Neuronal stem cell (in vitro differentiated cells): ENCODE measurements around the gene IRAK2.
A peak's percentile ranks its signal among the peaks of the same experiment; 100 is the strongest.

Source experiments
- DNase-seq: peaks from one replicate; pipeline ENCODE4 v3.0.0-alpha.2; 2013; ENCODE audit warnings: low spot score
- H2AFZ ChIP-seq: one replicate; pipeline ENCODE4 v1.6.1; 2013; ENCODE audit warnings: mild to moderate bottlenecking, low read length, inconsistent platforms
- H2AK5ac ChIP-seq: 2 replicates; pipeline ENCODE4 v1.6.1; 2013; ENCODE audit warnings: low read depth, mild to moderate bottlenecking, inconsistent platforms, low read length, moderate library complexity, mixed read lengths
- H2BK120ac ChIP-seq: 2 replicates; pipeline ENCODE4 v1.6.1; 2013; ENCODE audit warnings: low read depth, mild to moderate bottlenecking, inconsistent platforms, low read length, moderate library complexity, mixed read lengths
- H2BK12ac ChIP-seq: one replicate; pipeline ENCODE4 v1.6.1; 2013; ENCODE audit warnings: low read length, inconsistent platforms
- H2BK15ac ChIP-seq: 2 replicates; pipeline ENCODE4 v1.6.1; 2013; ENCODE audit warnings: mild to moderate bottlenecking, low read length, inconsistent platforms, mixed read lengths
- H2BK5ac ChIP-seq: one replicate; pipeline ENCODE4 v1.6.1; 2013; ENCODE audit warnings: inconsistent platforms, mild to moderate bottlenecking, low read length, moderate library complexity
- H3K14ac ChIP-seq: one replicate; pipeline ENCODE4 v1.6.1; 2013; ENCODE audit warnings: low read length, inconsistent platforms
- H3K18ac ChIP-seq: 2 replicates; pipeline ENCODE4 v1.6.1; 2013; ENCODE audit warnings: low read length, inconsistent platforms
- H3K23ac ChIP-seq: 2 replicates; pipeline ENCODE4 v1.6.1; 2013; ENCODE audit warnings: low read depth, mild to moderate bottlenecking, mixed read lengths, low read length, inconsistent platforms; ENCODE audit not compliant: poor library complexity
- H3K27ac ChIP-seq: replicated peaks from 3 replicates; pipeline ENCODE4 v1.5.1; 2013; ENCODE audit warnings: low read length, inconsistent platforms
- H3K27me3 ChIP-seq, 3 experiments: 2 replicates each; pipeline ENCODE4 v1.6.1; 2013; ENCODE audit warnings: low read length in 3 of 3, mild to moderate bottlenecking in 2 of 3, inconsistent platforms in 1 of 3, low read depth in 1 of 3, mixed read lengths in 1 of 3, moderate library complexity in 1 of 3; ENCODE audit not compliant: control insufficient read depth in 3 of 3, insufficient read depth in 3 of 3
- H3K36me3 ChIP-seq, 2 donors: replicated peaks in 1 of 2; 2 replicates each; pipeline ENCODE4 v1.6.1; 2013; ENCODE audit warnings: low read length in 2 of 2; ENCODE audit not compliant: control insufficient read depth in 2 of 2, insufficient read depth in 2 of 2
- H3K4ac ChIP-seq: 2 replicates; pipeline ENCODE4 v1.6.1; 2013; ENCODE audit warnings: inconsistent platforms, mild to moderate bottlenecking, low read length, moderate library complexity
- H3K4me1 ChIP-seq, 2 donors: 1 replicate in 1 of 2; 2 replicates in 1 of 2; pipeline ENCODE4 v1.6.1; 2013; ENCODE audit warnings: low read length in 2 of 2, low read depth in 1 of 2; ENCODE audit not compliant: control insufficient read depth in 2 of 2, insufficient read depth in 1 of 2
- H3K4me2 ChIP-seq: one replicate; pipeline ENCODE4 v1.6.1; 2013; ENCODE audit warnings: mild to moderate bottlenecking, low read length, inconsistent platforms; ENCODE audit not compliant: insufficient read depth, poor library complexity, severe bottlenecking
- H3K4me3 ChIP-seq, 2 donors: 2 replicates each; pipeline ENCODE4 v1.5.1; 2013; ENCODE audit warnings: low read length in 2 of 2, mild to moderate bottlenecking in 2 of 2, inconsistent platforms in 1 of 2, moderate library complexity in 1 of 2
- H3K79me1 ChIP-seq: one replicate; pipeline ENCODE4 v1.6.1; 2013; ENCODE audit warnings: low read depth, mild to moderate bottlenecking, inconsistent platforms, low read length, moderate library complexity
- H3K9ac ChIP-seq: one replicate; pipeline ENCODE4 v1.6.1; 2013; ENCODE audit warnings: mild to moderate bottlenecking, low read depth, low read length, inconsistent platforms; ENCODE audit not compliant: poor library complexity
- H3K9me3 ChIP-seq, 2 donors: replicated peaks in 1 of 2; 2 replicates each; pipeline versions ENCODE3 to v1.6.1; 2013; ENCODE audit warnings: low read length in 2 of 2, mild to moderate bottlenecking in 2 of 2, inconsistent platforms in 1 of 2, low read depth in 1 of 2, mixed read lengths in 1 of 2, moderate library complexity in 1 of 2; ENCODE audit not compliant: control insufficient read depth in 2 of 2, insufficient read depth in 1 of 2
- H4K8ac ChIP-seq: one replicate; pipeline ENCODE4 v1.6.1; 2013; ENCODE audit warnings: low read depth, mild to moderate bottlenecking, inconsistent platforms, low read length, moderate library complexity
- H4K91ac ChIP-seq: one replicate; pipeline ENCODE4 v1.6.1; 2013; ENCODE audit warnings: low read length, low read depth, mild to moderate bottlenecking, inconsistent platforms; ENCODE audit not compliant: poor library complexity
- WGBS, 2 donors: extraction: QIAGEN DNeasy Blood & Tissue Kit; methylation state at CpG; one replicate each; pipeline ENCODE4 v1.1.7; 2013; ENCODE audit warnings: missing lambda C conversion rate in 2 of 2, mixed read lengths in 1 of 2; ENCODE audit not compliant: insufficient read length in 2 of 2, insufficient replicate concordance in 1 of 2; ENCODE audit errors: extremely low coverage in 2 of 2; 5-methylcytosine and 5-hydroxymethylcytosine counted together

The IRAK2 gene

GRCh38 chr3:10142707-10143560 lies 21.8 kb upstream of the IRAK2 start:
- Histone ChIP-seq H3K4ac (no peak overlapping the region), H3K9ac (no peak overlapping the region), H4K8ac (no peak overlapping the region), H2AK5ac (no peak overlapping the region), H3K4me2 (peak overlapping the region; percentile 57), H3K27ac (no peak overlapping the region), H3K4me1 (peaks cover 5 to 9% of the 10 kb centered on the region in 2 donors), H2AFZ (no peak overlapping the region), H3K36me3 (peaks cover 0 to 48% of the 10 kb centered on the region in 2 donors), H3K23ac (no peak overlapping the region), H4K91ac (no peak overlapping the region), H3K79me1 (peaks cover 6% of the 10 kb centered on the region), H3K4me3 (peak overlapping the region; percentile 70 to 97), H3K27me3 (no peaks in the 10 kb centered on the region), H3K14ac (no peak overlapping the region), H3K9me3 (peaks cover 0 to 25% of the 10 kb centered on the region in 2 donors), H2BK12ac (no peak overlapping the region), H2BK15ac (no peak overlapping the region), H3K18ac (no peak overlapping the region), H2BK5ac (no peak overlapping the region), H2BK120ac (no peak overlapping the region)
- no peak for DNase-seq
- WGBS, 2 donors = no CpG with 5 or more reads among the region's 29 CpGs

- Histone ChIP-seq H3K18ac (no peak overlapping the region), H3K9ac (no peak overlapping the region), H3K79me1 (peaks cover 6% of the 10 kb centered on the region), H2AFZ (no peak overlapping the region), H3K4me1 (peaks cover 5 to 9% of the 10 kb centered on the region in 2 donors), H2BK120ac (no peak overlapping the region), H3K4me2 (no peak overlapping the region), H4K91ac (no peak overlapping the region), H3K27ac (no peak overlapping the region), H2AK5ac (no peak overlapping the region), H2BK15ac (no peak overlapping the region), H3K27me3 (no peaks in the 10 kb centered on the region), H4K8ac (no peak overlapping the region), H3K23ac (no peak overlapping the region), H3K36me3 (peaks cover 10 to 72% of the 10 kb centered on the region in 2 donors), H2BK5ac (no peak overlapping the region), H3K4me3 (no peak overlapping the region), H3K14ac (no peak overlapping the region), H3K9me3 (peaks cover 0 to 25% of the 10 kb centered on the region in 2 donors), H2BK12ac (no peak overlapping the region), H3K4ac (no peak overlapping the region)
- WGBS, 2 donors = no CpG with 5 or more reads among the region's 4 CpGs
- DNase-seq = no peak
These were observed 19.0 kb upstream of the IRAK2 start for GRCh38 chr3:10145685-10146084.

- Histone ChIP-seq H3K23ac (no peak overlapping the region), H3K4me2 (no peak overlapping the region), H3K18ac (no peak overlapping the region), H2BK12ac (no peak overlapping the region), H3K79me1 (no peaks in the 10 kb centered on the region), H2AK5ac (no peak overlapping the region), H3K27me3 (no peaks in the 10 kb centered on the region), H3K4me3 (no peak overlapping the region), H3K4me1 (no peaks in the 10 kb centered on the region), H2BK15ac (no peak overlapping the region), H3K9ac (no peak overlapping the region), H3K14ac (no peak overlapping the region), H3K9me3 (peaks cover 0 to 12% of the 10 kb centered on the region in 2 donors), H4K91ac (no peak overlapping the region), H2BK120ac (no peak overlapping the region), H2BK5ac (no peak overlapping the region), H3K4ac (no peak overlapping the region), H3K27ac (no peak overlapping the region), H3K36me3 (peaks cover 10 to 83% of the 10 kb centered on the region in 2 donors), H2AFZ (no peak overlapping the region), H4K8ac (no peak overlapping the region)
- no peak for DNase-seq
- WGBS, 2 donors = no CpG with 5 or more reads among the region's 8 CpGs
These were observed 15.5 kb upstream of the IRAK2 start for GRCh38 chr3:10149226-10149625.

GRCh38 chr3:10150987-10151386 lies 13.7 kb upstream of the IRAK2 start:
- Histone ChIP-seq H4K8ac (no peak overlapping the region), H3K27ac (no peak overlapping the region), H3K36me3 (peaks cover 10 to 82% of the 10 kb centered on the region in 2 donors)

More at GRCh38 chr3:10150987-10151386, 13.7 kb upstream of the IRAK2 start:
- Histone ChIP-seq H2AFZ (no peak overlapping the region), H2BK120ac (no peak overlapping the region), H2BK12ac (no peak overlapping the region), H3K23ac (no peak overlapping the region), H3K4me1 (no peaks in the 10 kb centered on the region), H3K27me3 (no peaks in the 10 kb centered on the region), H3K18ac (no peak overlapping the region), H2AK5ac (no peak overlapping the region), H3K4me3 (no peak overlapping the region), H4K91ac (no peak overlapping the region), H2BK5ac (no peak overlapping the region), H3K79me1 (no peaks in the 10 kb centered on the region), H3K4me2 (no peak overlapping the region), H3K4ac (no peak overlapping the region), H2BK15ac (no peak overlapping the region), H3K14ac (no peak overlapping the region), H3K9me3 (no peaks in the 10 kb centered on the region), H3K9ac (no peak overlapping the region)
- no CpG with 5 or more reads among the region's 6 CpGs for WGBS, 2 donors
- DNase-seq = no peak
